ENCODE results near the gene AKAP13.
"Not testable (repeated sequence)": the region's sequence is repeated elsewhere in the genome, so short reads cannot be mapped to it uniquely, and the experiment has no call there.

AKAP13 gene

GRCh38 chr15:85348048-85348766, 32.2 kb upstream of the AKAP13 start:
- not testable (repeated sequence) for DNase-seq

- not testable (repeated sequence) for DNase-seq
Observed at GRCh38 chr15:85349062-85349461, 31.3 kb upstream of the AKAP13 start.

DNA sequence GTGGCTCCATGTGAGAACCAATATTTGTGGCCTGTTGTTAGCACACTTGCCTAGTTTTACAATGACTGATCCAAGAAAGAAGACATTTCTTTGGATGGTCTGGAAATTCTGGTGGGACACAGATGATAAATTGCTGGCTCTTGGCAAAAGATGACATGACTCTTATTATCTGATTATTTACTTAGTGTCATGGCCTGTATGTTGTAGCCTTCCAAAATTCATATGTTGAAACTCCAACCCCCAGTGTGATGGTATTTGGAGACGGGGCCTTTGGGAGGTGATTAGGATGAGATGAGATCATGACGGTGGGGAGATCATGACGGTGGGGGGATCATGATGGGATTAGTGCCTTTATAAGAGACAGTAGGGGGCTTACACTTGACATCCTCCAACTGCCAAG, 30.0 kb upstream of the AKAP13 start:
- DNase-seq: no peak

GRCh38 chr15:85351501-85351900, 28.9 kb upstream of the AKAP13 start:
- DNase-seq: not testable (repeated sequence)

- DNase-seq: no peak
Observed at GRCh38 chr15:85351965-85352364, 28.4 kb upstream of the AKAP13 start.

DNA sequence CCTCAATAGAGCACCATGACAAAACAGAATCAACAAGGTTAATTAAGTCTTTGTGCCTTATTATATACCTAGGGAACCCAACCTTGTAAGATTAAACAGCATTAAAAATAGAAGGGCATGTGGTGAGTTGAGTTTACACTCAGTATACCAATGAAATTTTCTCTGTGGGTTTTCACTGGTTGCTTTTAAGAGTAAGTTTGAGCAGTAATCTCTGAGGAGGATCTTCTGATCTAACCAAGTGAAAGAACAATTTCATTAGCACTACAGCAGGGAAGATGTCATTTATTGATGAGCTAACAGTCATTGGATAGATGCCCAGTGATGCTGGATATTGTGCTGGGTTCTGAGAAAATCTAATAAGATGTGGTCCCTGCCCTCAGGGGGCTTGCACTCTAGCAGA, 26.9 kb upstream of the AKAP13 start:
- no peak for DNase-seq

DNA sequence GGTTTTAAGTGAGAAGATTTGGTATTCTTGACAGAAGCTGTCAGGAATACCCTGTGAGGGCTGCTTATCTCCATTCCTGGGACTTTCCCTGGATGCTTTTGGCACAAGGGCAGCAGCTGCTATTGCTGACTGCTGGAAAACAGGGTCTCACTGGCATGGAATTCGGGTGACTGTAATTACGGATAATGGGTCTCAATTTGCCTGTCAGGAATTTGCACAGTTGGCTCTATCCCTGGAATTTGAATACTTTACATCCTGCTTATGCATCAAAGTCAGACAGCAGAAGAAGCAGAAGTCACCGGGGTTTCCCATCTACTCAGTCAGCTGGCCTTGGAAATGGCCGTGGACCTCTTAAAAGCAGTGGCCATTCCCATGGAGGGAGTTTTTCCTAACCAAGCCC, 25.9 kb upstream of the AKAP13 start:
- no peak for DNase-seq

DNA sequence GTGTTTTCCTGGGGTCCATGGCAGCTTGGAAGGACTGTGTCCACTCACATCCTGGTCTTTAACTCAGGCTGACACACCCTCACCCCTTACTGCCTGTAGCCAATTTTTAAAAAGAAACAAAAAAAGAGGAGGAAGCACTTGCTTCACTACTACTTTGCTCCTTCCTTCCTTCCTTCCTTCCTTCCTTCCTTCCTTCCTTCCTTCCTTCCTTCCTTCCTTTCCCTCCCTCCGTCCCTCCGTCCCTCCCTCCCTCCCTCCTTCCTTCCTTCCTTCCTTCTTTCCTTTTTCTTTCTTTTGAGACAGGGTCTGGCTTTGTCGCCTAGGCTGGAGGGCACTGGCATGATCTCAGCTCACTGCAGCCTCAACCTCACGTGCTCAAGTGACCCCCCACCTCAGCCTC, 25.5 kb upstream of the AKAP13 start:
- no peak for DNase-seq

- no peak for DNase-seq
Observed at GRCh38 chr15:85356276-85356675, 24.1 kb upstream of the AKAP13 start.

GRCh38 chr15:85361323-85361722, 19.1 kb upstream of the AKAP13 start:
- no peak for DNase-seq

- no peak for DNase-seq
Observed at GRCh38 chr15:85362436-85363081, 17.8 kb upstream of the AKAP13 start.

- DNase-seq: no peak
Observed at GRCh38 chr15:85365980-85366379, 14.4 kb upstream of the AKAP13 start.

GRCh38 chr15:85367741-85368140, 12.7 kb upstream of the AKAP13 start:
- DNase-seq: no peak

GRCh38 chr15:85374831-85375230, 5.6 kb upstream of the AKAP13 start:
- no peak for DNase-seq

GRCh38 chr15:85377269-85377668, 3.1 kb upstream of the AKAP13 start:
- no peak for DNase-seq

DNA sequence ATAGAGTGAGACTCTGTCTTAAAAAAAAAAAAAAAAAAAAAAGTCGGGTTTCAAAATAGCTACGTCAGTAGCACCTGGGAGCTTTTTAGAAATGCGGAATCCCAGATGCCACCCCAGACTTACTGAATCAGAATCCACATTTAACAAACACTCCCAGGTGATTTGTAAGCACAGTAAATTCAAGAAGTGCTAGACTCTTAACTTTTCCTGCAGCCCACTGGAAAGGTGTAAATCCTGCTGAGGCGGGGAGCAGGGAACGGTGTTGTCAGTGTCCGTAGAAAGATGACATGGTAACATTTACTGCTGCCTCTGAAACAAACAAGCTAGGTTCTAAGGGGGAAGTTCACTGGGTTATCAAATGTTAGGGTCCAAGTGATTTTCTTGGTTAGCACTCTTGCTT, 2.4 kb upstream of the AKAP13 start:
- DNase-seq: no peak

- no peak for DNase-seq
Observed at GRCh38 chr15:85379403-85380131, 836 bp upstream of the AKAP13 start.

DNA sequence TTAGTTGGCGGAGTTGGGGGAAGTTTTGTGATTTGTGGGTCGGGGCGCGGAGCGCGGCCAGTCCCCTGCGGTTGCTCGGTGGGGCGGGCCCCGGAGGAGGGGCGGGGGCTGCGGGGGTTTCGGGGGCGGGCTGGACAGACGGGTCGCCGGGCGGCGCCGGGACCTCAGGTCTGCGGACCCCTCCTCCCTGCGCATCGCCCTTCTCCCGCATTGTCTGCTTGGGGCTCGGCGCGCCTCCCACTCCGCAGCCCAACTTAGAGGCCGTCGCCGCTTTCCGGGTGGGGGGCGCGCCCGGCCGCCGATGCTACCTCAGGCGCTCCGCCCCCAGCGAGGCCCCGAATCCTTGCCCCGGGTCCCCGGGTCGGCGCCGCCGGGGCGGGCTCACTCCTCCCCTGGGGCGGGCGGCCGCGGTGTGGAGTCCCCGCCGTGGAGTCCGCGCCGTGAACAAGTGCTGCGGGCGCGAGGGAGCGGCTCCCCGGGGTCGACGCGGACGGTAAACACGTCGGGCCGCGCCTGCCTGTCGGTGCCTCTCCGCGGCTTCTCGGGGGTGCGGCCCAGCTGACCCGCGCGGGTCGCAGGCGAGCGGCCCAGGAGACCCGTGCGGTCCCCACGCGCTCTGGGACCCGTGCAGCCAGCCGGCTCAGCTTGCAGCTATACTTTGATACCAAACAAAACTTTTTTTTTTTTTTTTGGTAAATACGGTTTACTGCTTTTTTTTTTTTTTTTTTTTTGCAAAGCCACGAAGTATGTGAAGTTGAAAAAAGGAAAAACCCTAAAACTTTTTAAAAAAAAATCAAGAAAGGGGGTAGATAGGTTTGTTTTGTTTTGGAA, 624 bp downstream of the AKAP13 start:
- no peak for DNase-seq

DNA sequence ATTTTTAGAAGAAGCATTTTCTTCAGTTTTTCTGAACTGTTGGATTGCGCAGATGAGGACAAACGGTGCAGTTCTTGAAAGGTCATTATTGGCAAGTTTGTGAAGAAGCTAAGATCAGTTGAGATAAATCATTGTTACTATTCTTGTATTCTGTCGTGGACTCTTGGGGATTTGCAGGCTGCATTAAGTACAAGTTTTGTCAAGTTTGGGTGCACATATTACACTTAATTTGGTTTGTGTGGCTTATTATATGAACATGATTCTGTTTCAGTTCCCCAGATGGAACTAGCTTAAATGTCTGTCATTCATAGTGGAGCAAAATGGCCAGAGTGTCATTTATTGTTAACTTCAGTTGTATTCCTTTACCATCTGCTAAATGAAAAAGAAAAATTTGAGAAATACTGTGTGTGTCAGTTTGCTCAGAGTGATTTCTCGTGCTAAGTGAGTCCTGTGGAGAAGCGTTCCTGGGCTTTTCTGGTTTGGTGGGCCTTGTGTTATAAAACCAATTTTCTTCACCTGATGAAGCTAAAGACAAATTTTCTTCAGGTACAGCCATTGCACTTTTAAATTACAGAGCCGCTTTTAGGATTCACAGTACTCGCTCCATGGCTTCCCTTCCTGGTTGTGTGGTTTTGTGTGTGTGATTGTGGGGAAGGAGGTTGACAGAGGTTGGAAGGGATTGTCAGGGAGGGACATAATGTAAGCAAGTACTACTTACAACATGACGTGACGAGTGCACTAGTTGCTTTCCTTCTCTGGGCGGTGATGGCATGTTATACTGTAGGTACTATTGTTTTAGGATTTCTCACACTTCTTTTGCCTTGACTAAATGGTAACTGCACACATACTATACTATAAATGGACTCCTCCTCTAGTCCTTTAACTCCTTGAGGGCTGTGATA, 1.7 kb downstream of the AKAP13 start:
- DNase-seq: no peak

DNA sequence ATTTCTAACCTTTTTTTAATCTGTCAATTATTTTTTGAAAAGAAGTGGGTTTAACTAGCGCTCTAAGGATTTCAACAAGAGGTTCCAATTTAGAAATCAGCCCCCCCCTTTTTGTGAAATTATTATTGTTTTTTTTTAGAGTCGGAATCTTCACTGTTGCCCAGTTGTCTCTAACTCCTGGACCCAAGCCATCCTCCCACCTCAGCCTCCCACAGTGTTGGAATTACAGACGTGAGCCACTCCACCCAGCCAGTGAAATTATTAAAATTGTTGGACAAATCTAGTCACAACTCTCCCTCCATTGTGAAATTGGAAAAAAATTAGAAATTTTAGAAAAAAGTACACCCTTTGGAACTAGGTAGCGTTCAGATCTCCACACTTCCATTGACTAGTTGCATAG, 2.5 kb downstream of the AKAP13 start:
- no peak for DNase-seq

GRCh38 chr15:85383470-85384148, 3.2 kb downstream of the AKAP13 start:
- DNase-seq: no peak

DNA sequence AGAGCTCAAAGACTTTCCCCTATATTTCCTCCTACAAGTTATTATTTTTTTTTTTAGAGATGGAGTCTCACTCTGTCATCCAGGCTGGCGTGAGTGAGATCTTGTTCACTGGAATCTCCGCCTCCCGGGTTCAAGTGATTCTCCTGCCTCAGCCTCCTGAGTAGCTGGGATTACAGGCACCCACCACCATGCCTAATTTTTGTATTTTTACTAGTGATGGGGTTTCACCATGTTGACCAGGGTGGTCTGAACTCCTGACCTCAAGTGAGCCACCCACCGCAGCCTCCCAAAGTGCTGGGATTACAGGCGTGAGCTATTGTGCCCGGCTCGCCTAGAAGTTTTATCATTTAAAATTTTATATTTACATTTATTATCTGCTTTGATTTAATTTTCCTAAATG, 5.9 kb downstream of the AKAP13 start:
- no peak for DNase-seq

All from NCI-H2029 (cell line).